GM13977 (cell line): ENCODE results near the gene SETBP1.
"Not testable (repeated sequence)": the region's sequence is repeated elsewhere in the genome, so short reads cannot be mapped to it uniquely, and the experiment has no call there.

Experiments
- DNase-seq: peaks from one replicate; pipeline ENCODE4 v3.0.0; 2012; ENCODE audit warnings: low spot score
- CTCF ChIP-seq: IDR thresholded peaks from 2 replicates; pipeline ENCODE4 v1.5.1; 2012; ENCODE audit warnings: mild to moderate bottlenecking, control low read depth; ENCODE audit not compliant: insufficient read depth; ENCODE audit errors: extremely low read depth, missing control alignments
- in situ Hi-C: fragments of 300-500 bp; cut with MboI; formaldehyde crosslinking; loops from one replicate; pipeline ENCODE4 v1.12.0; 2022; ENCODE audit warnings: low sequenced_read_pairs, low pct_unique_long_range_greater_than_20kb, mixed read lengths, inconsistent platforms; ENCODE audit not compliant: unreplicated experiment

Gene SETBP1

GRCh38 chr18:44795241-44795640 lies 114.6 kb downstream of the SETBP1 start:
- no peak for DNase-seq
- in situ Hi-C loops = no loop called here
- no peak for TF ChIP-seq CTCF

DNA sequence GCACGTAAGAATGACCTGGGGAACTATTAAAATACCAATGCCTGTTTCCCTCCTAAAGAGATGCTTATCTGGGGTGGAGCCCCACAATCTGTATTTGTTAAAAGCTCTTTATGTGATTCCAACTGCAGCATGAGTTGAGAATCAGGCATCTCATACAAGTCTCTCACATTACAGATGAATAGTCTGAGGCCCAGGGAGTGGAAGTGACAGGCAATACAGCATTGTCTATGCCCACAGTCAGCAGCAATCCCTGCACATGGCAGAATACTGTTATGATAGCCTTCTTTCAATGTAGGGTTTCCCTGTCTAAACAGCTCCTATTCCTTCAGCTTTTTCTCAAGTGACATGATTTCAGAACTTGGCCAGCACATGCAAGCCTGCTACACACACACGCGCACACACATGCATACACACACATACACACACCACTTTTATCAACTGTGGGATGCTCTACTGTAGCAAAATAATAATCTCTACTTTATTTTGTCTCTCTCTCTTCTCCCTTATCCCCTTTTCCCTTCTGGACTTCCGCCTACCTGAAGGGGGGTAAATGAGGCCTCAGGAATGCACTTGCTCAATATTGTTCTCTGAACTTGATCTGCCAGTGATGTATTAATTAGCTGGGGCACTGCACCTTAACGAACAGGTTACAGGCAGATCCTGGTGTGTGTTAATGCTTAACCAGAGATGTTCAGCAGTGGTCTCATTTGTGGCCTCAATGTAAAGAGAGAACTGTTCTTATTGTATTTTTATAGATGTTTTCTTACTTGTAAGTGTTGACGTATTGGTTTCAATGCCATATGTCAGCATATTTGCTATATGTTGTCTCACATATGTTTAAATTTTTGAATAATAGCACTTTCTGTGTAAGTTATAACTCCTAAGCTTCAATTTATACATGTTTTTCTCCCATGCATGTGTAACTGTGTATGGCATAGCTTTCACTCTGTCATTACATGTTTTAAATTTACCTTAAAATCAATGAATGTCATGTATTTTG lies 116.0 kb downstream of the SETBP1 start:
- TF ChIP-seq CTCF = no peak
- DNase-seq = no peak
- in situ Hi-C loops = no loop called here

GRCh38 chr18:44798433-44799048 lies 117.9 kb downstream of the SETBP1 start:
- in situ Hi-C loops = no loop called here
- TF ChIP-seq CTCF = no peak
- DNase-seq = no peak

DNA sequence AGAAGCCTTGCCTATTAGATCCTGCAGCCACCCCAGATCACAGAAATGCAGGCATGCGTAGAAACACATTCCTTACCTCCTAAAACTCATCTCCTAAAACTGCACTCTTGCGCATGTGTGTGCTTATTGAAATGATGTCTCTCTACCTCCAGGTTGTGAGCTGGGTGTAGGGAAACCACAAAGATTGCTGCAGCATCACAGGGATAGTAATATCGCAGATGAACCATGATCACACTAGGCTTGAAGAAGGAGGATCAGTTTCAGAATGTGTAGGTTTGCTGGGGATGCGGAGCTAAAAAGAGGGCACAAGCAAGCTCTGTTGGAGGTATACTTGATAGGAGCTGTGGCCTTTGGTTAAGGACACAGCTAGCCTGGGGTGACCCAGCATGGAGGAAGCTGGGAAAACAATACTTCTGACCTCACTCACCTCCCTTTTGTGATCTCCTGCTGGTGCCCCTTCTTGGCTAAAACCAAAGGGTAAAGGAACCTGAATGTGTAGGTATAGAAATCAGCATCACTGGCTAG lies 118.8 kb downstream of the SETBP1 start:
- TF ChIP-seq CTCF = no peak
- no peak for DNase-seq
- in situ Hi-C loops = no loop called here

DNA sequence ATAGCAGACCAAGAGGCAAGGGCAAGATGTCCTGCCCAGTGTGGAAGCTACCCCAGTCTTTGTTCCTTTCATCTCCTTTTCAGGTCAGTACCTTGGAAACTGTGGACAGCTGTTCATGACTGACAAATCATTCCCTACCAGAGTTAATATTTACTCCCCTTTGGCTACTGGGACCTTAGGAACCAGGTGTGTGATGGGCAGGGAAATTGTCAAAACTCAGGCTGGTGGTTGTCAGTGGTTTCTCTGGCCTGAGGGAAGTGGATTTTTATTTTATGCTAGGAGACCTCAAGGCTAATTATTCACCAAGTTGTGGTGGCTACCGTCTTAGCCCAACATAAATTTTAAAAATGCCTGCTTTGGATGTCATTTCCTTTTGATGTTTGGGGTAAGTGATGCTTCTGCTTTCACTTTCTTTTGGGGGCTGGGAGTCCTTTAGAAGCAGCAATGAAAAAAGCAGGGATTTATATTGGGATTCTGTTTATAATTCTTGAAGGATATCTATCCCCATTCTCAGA lies 119.3 kb downstream of the SETBP1 start:
- in situ Hi-C loops = no loop called here
- DNase-seq = no peak
- TF ChIP-seq CTCF = no peak

DNA sequence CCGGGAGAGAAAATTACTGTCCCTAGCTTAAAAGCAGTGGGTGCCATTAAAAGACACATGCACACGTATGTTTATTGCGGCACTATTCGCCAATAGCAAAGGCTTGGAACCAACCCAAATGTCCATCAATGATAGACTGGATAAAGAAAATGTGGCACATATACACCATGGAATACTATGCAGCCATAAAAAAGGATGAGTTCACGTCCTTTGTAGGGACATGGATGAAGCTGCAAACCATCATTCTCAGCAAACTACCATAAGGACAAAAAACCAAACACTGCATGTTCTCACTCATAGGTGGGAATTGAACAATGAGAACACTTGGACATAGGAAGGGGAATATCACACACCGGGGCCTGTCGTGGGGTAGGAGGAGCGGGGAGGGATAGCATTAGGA lies 120.1 kb downstream of the SETBP1 start:
- in situ Hi-C loops = not testable (repeated sequence)

GRCh38 chr18:44801781-44802180 lies 121.1 kb downstream of the SETBP1 start:
- DNase-seq = no peak
- no peak for TF ChIP-seq CTCF
- in situ Hi-C loops = no loop called here

More for the DNA sequence above, 120.1 kb downstream of the SETBP1 start:
- not testable (repeated sequence) for DNase-seq
